SU-DHL-6 (cell line): ENCODE results near the gene AKAP14.

Experiments used
- H2AFZ ChIP-seq: fragments of 200-600 bp; sonication (generic); 2 replicates; pipeline ENCODE4 v1.6.1; 2014; ENCODE audit warnings: low read depth, mild to moderate bottlenecking, moderate library complexity, mixed read lengths, antibody characterized with exemption, low read length; ENCODE audit not compliant: severe bottlenecking
- H3F3A ChIP-seq: fragments of 200-600 bp; shearing (Covaris generic); 2 replicates; pipeline ENCODE4 v1.6.0; 2016; ENCODE audit warnings: antibody characterized with exemption, mild to moderate bottlenecking; ENCODE audit not compliant: insufficient read depth
- H3K27ac ChIP-seq: fragments of 200-600 bp; sonication (generic); 2 replicates; pipeline ENCODE4 v1.5.1; 2016; ENCODE audit warnings: low read depth, mild to moderate bottlenecking, low read length, moderate library complexity, mixed read lengths
- H3K27me3 ChIP-seq: fragments of 200-600 bp; sonication (generic), shearing (Covaris generic); 2 replicates; pipeline ENCODE4 v1.6.0; 2014; ENCODE audit warnings: mild to moderate bottlenecking, low read length
- H3K36me3 ChIP-seq: fragments of 200-600 bp; sonication (generic); 2 replicates; pipeline ENCODE4 v1.6.1; 2014; ENCODE audit warnings: mild to moderate bottlenecking, low read length, mixed read lengths
- H3K4me2 ChIP-seq: fragments of 300-600, 200-600 bp; shearing (Covaris generic), sonication (generic); 2 replicates; pipeline ENCODE4 v1.6.0; 2014; ENCODE audit warnings: low read length, low read depth, mild to moderate bottlenecking; ENCODE audit not compliant: poor library complexity, severe bottlenecking
- H3K4me3 ChIP-seq: fragments of 200-600 bp; sonication (generic); 2 replicates; pipeline ENCODE4 v1.5.1; 2014; ENCODE audit warnings: antibody characterized with exemption, low read length, mild to moderate bottlenecking, mixed read lengths; ENCODE audit not compliant: insufficient read depth, poor library complexity, severe bottlenecking
- H3K79me2 ChIP-seq: fragments of 200-600 bp; sonication (generic); 2 replicates; pipeline ENCODE4 v1.6.1; 2014; ENCODE audit warnings: mild to moderate bottlenecking, low read length, moderate library complexity; ENCODE audit not compliant: insufficient read depth
- H3K9ac ChIP-seq: fragments of 200-600 bp; sonication (generic); 2 replicates; pipeline ENCODE4 v1.7.0; 2014; ENCODE audit warnings: mild to moderate bottlenecking, low read length
- H3K9me2 ChIP-seq: fragments of 200-600 bp; sonication (generic); replicated peaks from 2 replicates; pipeline ENCODE4 v1.6.1; 2014; ENCODE audit warnings: low read length; ENCODE audit not compliant: insufficient read depth
- H3K9me3 ChIP-seq: fragments of 200-600 bp; sonication (generic); 2 replicates; pipeline ENCODE4 v1.6.1; 2014; ENCODE audit warnings: low read length, mixed read lengths; ENCODE audit not compliant: insufficient read depth
- H4K20me1 ChIP-seq: fragments of 200-600 bp; sonication (generic); 2 replicates; pipeline ENCODE4 v1.6.1; 2014; ENCODE audit warnings: low read depth, mild to moderate bottlenecking, antibody characterized with exemption, low read length, moderate library complexity, mixed read lengths
- CTCF ChIP-seq: fragments of 200-600 bp; sonication (generic); IDR thresholded peaks from one replicate; pipeline ENCODE4 v1.5.1; 2017; ENCODE audit warnings: antibody characterized with exemption, mild to moderate bottlenecking, low read length, moderate library complexity; ENCODE audit not compliant: insufficient read depth, poor library complexity, severe bottlenecking
- EZH2phosphoT487 ChIP-seq: fragments of 200-600 bp; sonication (generic), shearing (Covaris generic); conservative IDR thresholded peaks from 2 replicates; pipeline ENCODE4 v1.6.1; 2018; ENCODE audit warnings: mild to moderate bottlenecking, antibody characterized with exemption, low read length, moderate library complexity, mixed read lengths

AKAP14 gene

GRCh38 chrX:119870626-119871131 is 25.0 kb upstream of the AKAP14 start:
- H3K79me2 ChIP-seq: peaks cover 29% of the 10 kb centered on the region
- H3K9me3 ChIP-seq: no peaks in the 10 kb centered on the region
- TF ChIP-seq EZH2phosphoT487: no peak
- no peak for TF ChIP-seq CTCF
- H3F3A ChIP-seq: peaks cover 3% of the 10 kb centered on the region
- no peaks in the 10 kb centered on the region for H4K20me1 ChIP-seq
- H3K27me3 ChIP-seq: no peaks in the 10 kb centered on the region
- no peaks in the 10 kb centered on the region for H3K36me3 ChIP-seq
- H3K4me2 ChIP-seq: peak overlapping the region; percentile 85
- no peak overlapping the region for H2AFZ ChIP-seq
- H3K4me3 ChIP-seq: peak overlapping the region; percentile 86
- H3K9me2 ChIP-seq: no peaks in the 10 kb centered on the region
- peak overlapping the region; percentile 89 for H3K9ac ChIP-seq
- H3K27ac ChIP-seq: peak overlapping the region; percentile 90

- H2AFZ ChIP-seq: no peak overlapping the region
- no peaks in the 10 kb centered on the region for H4K20me1 ChIP-seq
- no peaks in the 10 kb centered on the region for H3K9me2 ChIP-seq
- peak overlapping the region; percentile 85 for H3K4me2 ChIP-seq
- peak overlapping the region; percentile 90 for H3K27ac ChIP-seq
- no peaks in the 10 kb centered on the region for H3K27me3 ChIP-seq
- TF ChIP-seq CTCF: no peak
- TF ChIP-seq EZH2phosphoT487: no peak
- no peaks in the 10 kb centered on the region for H3K36me3 ChIP-seq
- peak overlapping the region; percentile 86 for H3K4me3 ChIP-seq
- peaks cover 29% of the 10 kb centered on the region for H3K79me2 ChIP-seq
- peaks cover 3% of the 10 kb centered on the region for H3F3A ChIP-seq
- no peaks in the 10 kb centered on the region for H3K9me3 ChIP-seq
- H3K9ac ChIP-seq: peak overlapping the region; percentile 89
Observed at GRCh38 chrX:119871245-119871598, 24.5 kb upstream of the AKAP14 start.

GRCh38 chrX:119871599-119872395 is 23.9 kb upstream of the AKAP14 start, which contains the start of the genes NDUFA1 and RNF113A:
NDUFA1 (plus strand) TSS chrX:119871832; CDS start chrX:119871912, 80 bp downstream.
RNF113A (minus strand) TSS chrX:119871733; CDS start chrX:119871613, 120 bp downstream.
- Histone ChIP-seq H3K9me3 (no peaks in the 10 kb centered on the region), H3K36me3 (no peaks in the 10 kb centered on the region; the same call in 1 of the 2 replicates), H3F3A (peaks cover 3% of the 10 kb centered on the region), H4K20me1 (no peaks in the 10 kb centered on the region), H3K4me3 (peak within 1 kb of the TSS; percentile 86), H3K27ac (peak within 1 kb of the TSS; percentile 90), H3K9ac (peak within 1 kb of the TSS; percentile 89), H3K9me2 (no peaks in the 10 kb centered on the region), H3K4me2 (peak within 1 kb of the TSS; percentile 85), H2AFZ (peak within 1 kb of the TSS; percentile 60), H3K27me3 (no peaks in the 10 kb centered on the region), H3K79me2 (peaks cover 29% of the 10 kb centered on the region)
- TF ChIP-seq CTCF (no peak), EZH2phosphoT487 (no peak)
